ENCODE results near the gene ZSCAN16. TPM values are rescaled to one million over a fixed set of nuclear protein-coding genes. Genes with fewer than 3 reads are reported as not detected.
A peak's percentile ranks its signal among the peaks of the same experiment; 100 is the strongest.
"Not testable (repeated sequence)": the region's sequence is repeated elsewhere in the genome, so short reads cannot be mapped to it uniquely, and the experiment has no call there.

ZSCAN16 gene
- 1 to 10 TPM; 4.4 to 5.0 TPM for total RNA-seq
- 1 to 10 TPM; 4.5 to 7.3 TPM for polyA plus RNA-seq
- long read RNA-seq, donor 1, transcript ZSCAN16-201 (4 exons, 1,328 nt) = major isoform, 15 of 25 reads
- long read RNA-seq, donor 1, partial matches to known transcripts = 1 of 25 reads
- long read RNA-seq, donor 1, other reads (novel, unspliced or antisense) = 9 of 25 reads
- long read RNA-seq, donor 2, partial matches to known transcripts = 0 of 1 reads
- long read RNA-seq, donor 2, other reads (novel, unspliced or antisense) = 0 of 1 reads

DNA sequence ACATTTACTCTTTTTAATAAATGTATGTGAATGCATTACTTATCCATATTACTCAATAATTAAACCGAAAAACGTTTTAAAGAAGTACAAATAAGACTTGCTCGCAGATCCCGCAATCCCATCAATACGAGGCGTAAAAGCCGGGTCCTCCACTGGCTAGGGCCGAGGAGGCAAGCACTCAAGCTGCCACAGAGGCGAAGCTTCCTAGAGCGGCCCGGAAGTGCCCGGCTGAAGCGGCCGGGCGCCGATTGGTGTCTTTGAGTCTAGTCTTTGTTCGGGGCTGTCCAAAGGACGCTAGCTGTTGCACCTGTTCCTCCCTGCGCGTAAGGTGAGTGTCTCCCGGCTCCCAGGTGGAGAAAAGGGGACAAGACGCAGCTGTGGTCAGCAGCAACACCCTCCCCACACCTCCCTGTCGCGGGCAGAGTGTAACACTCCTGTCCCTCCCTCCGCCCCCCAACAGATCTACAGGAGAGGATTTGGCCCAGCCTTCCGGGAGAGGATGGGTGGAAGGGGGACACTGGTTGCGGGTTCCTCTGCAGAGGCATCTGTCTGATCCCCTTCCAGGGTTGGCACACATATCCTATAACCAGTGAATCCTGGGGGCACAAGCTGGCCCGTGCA lies at the start of gene ZSCAN16:
Gene ZSCAN16 (plus strand): TSS at position 260 of the 621 bp plus-strand sequence. CDS start 835 bp downstream, outside the sequence.
- H3K27ac ChIP-seq (ENCODE audit: low read depth in 1 of 2, low read length in 2 of 2) = peak within 1 kb of the TSS in 1 of 2 donors; percentile 55
- ATAC-seq (ENCODE audit: low FRiP score) = peak; percentile 95

DNA sequence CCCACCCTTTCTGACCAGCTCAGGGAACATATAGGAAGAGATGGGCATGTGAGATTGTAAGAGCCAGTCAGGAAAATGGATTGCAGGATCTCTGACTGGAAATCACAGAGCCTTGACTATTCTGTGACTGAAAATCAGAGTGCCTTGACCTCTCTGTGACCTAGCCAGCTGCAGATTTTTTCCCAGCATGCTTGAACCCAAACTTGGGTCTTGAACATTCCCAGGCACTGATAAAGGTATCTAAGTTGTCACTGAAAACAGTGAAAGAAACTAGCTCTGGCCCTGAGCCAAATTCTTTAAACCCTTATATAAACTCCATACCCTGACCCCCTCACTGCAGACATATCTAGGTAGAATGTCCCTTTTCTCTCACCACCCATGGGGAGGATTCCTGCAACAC lies 46.4 kb upstream of the ZSCAN16 start:
- no peak for ATAC-seq (ENCODE audit: low FRiP score)
- no peaks in the 10 kb centered on the region for H3K27me3 ChIP-seq (ENCODE audit: control insufficient read depth in 1 of 2, insufficient read depth in 2 of 2, low read length in 1 of 2)
- H3K4me1 ChIP-seq (ENCODE audit: control insufficient read depth in 1 of 2, insufficient read depth in 2 of 2, low read length in 2 of 2) = peaks cover 0 to 2% of the 10 kb centered on the region in 2 donors
- intact Hi-C loops (cut with DNase I) = no loop called here
- H3K9me3 ChIP-seq (ENCODE audit: control insufficient read depth, low read length) = no peaks in the 10 kb centered on the region
- no peak overlapping the region for H3K27ac ChIP-seq (ENCODE audit: low read depth in 1 of 2, low read length in 2 of 2)
- H3K36me3 ChIP-seq (ENCODE audit: control insufficient read depth in 1 of 2, insufficient read depth in 2 of 2, low read length in 1 of 2) = no peaks in the 10 kb centered on the region
- no peak for DNase-seq
- H3K4me3 ChIP-seq (ENCODE audit: low read length in 2 of 2) = no peak overlapping the region

More for the DNA sequence above, at the start of gene ZSCAN16:
- peaks cover under 1 to 4% of the 10 kb centered on the region in 2 donors for H3K36me3 ChIP-seq (ENCODE audit: control insufficient read depth in 1 of 2, insufficient read depth in 2 of 2, low read length in 1 of 2)
- peak; percentile 85 to 94 for DNase-seq
- H3K9me3 ChIP-seq (ENCODE audit: control insufficient read depth, low read length) = no peaks in the 10 kb centered on the region
- H3K4me1 ChIP-seq (ENCODE audit: control insufficient read depth in 1 of 2, insufficient read depth in 2 of 2, low read length in 2 of 2) = no peaks in the 10 kb centered on the region
- no peaks in the 10 kb centered on the region for H3K27me3 ChIP-seq (ENCODE audit: control insufficient read depth in 1 of 2, insufficient read depth in 2 of 2, low read length in 1 of 2)
- intact Hi-C loops (cut with DNase I) = loop anchor here in 1 of 2 donors (5.0 kb wide), 1 partner anchor 42 kb away; the partner anchor contains the start of gene ZNF165
- 0 to 1% methylated on average over 28 of the region's 28 CpGs for WGBS, 2 donors
- H3K4me3 ChIP-seq (ENCODE audit: low read length in 2 of 2) = peak within 1 kb of the TSS; percentile 33 to 65

DNA sequence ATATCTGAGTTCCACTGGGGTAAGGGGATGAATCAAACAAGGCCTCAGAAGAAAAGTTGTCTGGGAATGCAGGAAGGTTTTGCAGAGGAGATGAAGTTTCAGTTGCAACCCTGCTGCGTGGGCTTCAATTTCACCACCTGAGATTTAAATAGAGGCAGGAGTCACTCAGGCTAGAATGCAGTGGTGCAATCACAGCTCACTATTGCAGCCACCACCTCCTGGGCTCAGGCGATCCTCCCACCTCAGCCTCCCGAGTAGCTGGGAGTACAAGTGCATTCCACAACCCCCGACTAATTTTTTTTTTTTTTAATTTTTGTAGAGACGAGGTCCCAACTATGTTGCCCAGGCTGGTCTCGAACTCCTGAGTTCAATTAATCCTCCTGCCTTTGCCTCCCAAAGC lies 45.6 kb upstream of the ZSCAN16 start:
- Histone ChIP-seq H3K9me3 (ENCODE audit: control insufficient read depth, low read length) (no peaks in the 10 kb centered on the region), H3K27me3 (ENCODE audit: control insufficient read depth in 1 of 2, insufficient read depth in 2 of 2, low read length in 1 of 2) (no peaks in the 10 kb centered on the region), H3K36me3 (ENCODE audit: control insufficient read depth in 1 of 2, insufficient read depth in 2 of 2, low read length in 1 of 2) (no peaks in the 10 kb centered on the region), H3K4me3 (ENCODE audit: low read length in 2 of 2) (no peak overlapping the region), H3K4me1 (ENCODE audit: control insufficient read depth in 1 of 2, insufficient read depth in 2 of 2, low read length in 2 of 2) (peaks cover 0 to 2% of the 10 kb centered on the region in 2 donors), H3K27ac (ENCODE audit: low read depth in 1 of 2, low read length in 2 of 2) (no peak overlapping the region)
- intact Hi-C loops (cut with DNase I) = no loop called here
- no peak for ATAC-seq (ENCODE audit: low FRiP score)
- 65 to 72% methylated on average over 6 of the region's 6 CpGs for WGBS, 2 donors
- DNase-seq = no peak

DNA sequence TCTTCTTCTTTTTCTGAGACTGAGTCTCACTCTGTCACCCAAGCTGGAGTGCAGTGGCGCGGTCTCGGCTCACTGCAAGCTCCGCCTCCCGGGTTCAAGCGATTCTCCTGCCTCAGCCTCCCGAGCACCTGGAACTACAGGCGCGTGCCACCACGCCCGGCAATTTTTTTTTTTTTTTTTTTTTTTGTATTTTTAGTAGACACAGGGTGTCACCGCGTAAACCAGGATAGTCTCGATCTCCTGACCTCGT lies 44.1 kb upstream of the ZSCAN16 start, which contains the start of gene ZNF165:
Gene ZNF165 (plus strand): TSS at position 188 of the 250 bp plus-strand sequence. CDS start 4,913 bp downstream, outside the sequence.
- WGBS, 2 donors = 1 to 5% methylated on average over 15 of the region's 15 CpGs
- not testable (repeated sequence) for H3K4me1 ChIP-seq (ENCODE audit: control insufficient read depth in 1 of 2, insufficient read depth in 2 of 2, low read length in 2 of 2); H3K27me3 ChIP-seq (ENCODE audit: control insufficient read depth in 1 of 2, insufficient read depth in 2 of 2, low read length in 1 of 2); ATAC-seq (ENCODE audit: low FRiP score); H3K9me3 ChIP-seq (ENCODE audit: control insufficient read depth, low read length); H3K36me3 ChIP-seq (ENCODE audit: control insufficient read depth in 1 of 2, insufficient read depth in 2 of 2, low read length in 1 of 2); DNase-seq
- Histone ChIP-seq H3K4me3 (ENCODE audit: low read length in 2 of 2) (peak within 1 kb of the TSS; percentile 64 to 71), H3K27ac (ENCODE audit: low read depth in 1 of 2, low read length in 2 of 2) (peak within 1 kb of the TSS in 1 of 2 donors; percentile 29)
- intact Hi-C loops (cut with DNase I) = loop anchor here (5.0 to 10.0 kb wide), 3 partner anchors 42 to 144 kb away; partner anchors contain the start of genes ZSCAN16 (in 1 of the 2) and ZSCAN9 (in 1 of the 2)

DNA sequence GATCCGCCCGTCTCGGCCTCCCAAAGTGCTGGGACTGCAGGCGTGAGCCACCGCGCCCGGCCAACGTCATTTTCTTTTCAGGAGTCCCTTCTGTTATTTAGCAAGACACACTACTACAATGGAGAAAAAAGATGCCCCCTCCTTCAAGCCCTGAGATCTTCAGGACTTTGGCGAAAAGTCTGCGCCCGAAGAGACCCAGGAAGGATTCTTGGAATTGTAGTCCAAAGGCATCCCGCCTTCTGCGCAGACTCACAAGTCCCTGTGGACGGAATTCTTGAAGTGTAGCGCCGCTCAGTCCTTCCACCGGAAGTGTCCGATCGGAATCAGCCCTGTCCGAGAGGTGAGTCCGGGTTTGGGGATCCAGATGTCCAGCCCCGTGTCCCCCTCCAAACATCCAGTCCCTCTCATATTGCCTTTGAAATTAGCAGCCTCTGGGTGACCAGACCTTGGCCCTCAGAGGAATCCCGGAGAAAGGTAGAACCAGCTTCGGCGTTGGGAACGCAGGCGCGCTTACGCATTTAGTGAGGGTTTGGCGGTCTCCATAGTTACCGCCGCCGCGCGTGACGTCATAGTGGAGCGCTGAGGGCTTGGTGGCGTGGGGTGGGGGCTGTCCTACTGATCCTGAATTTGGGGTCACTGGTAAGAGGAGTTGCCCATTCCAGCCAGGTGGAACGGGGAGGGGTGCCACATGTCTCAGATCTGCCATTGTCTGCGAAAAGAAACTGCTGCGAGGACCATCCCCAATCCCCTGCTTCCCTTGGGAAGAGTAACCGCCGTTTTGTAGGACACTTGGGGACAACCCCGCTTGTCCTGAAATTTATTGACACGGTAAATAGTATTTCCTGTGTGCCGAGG lies 43.6 kb upstream of the ZSCAN16 start:
- DNase-seq = peak; percentile 96
- Histone ChIP-seq H3K9me3 (ENCODE audit: control insufficient read depth, low read length) (no peaks in the 10 kb centered on the region), H3K27ac (ENCODE audit: low read depth in 1 of 2, low read length in 2 of 2) (peak overlapping the region in 1 of 2 donors; percentile 29), H3K4me3 (ENCODE audit: low read length in 2 of 2) (peak overlapping the region; percentile 64 to 71), H3K27me3 (ENCODE audit: control insufficient read depth in 1 of 2, insufficient read depth in 2 of 2, low read length in 1 of 2) (no peaks in the 10 kb centered on the region), H3K4me1 (ENCODE audit: control insufficient read depth in 1 of 2, insufficient read depth in 2 of 2, low read length in 2 of 2) (peaks cover 0 to 2% of the 10 kb centered on the region in 2 donors), H3K36me3 (ENCODE audit: control insufficient read depth in 1 of 2, insufficient read depth in 2 of 2, low read length in 1 of 2) (peaks cover 0 to 2% of the 10 kb centered on the region in 2 donors)
- intact Hi-C loops (cut with DNase I) = loop anchor here (5.0 to 10.0 kb wide), 3 partner anchors 41 to 144 kb away; partner anchors contain the start of genes ZSCAN16 (in 1 of the 2) and ZSCAN9 (in 1 of the 2)
- WGBS, 2 donors = 1% methylated on average over 46 of the region's 46 CpGs
- peak; percentile 99 for ATAC-seq (ENCODE audit: low FRiP score)

DNA sequence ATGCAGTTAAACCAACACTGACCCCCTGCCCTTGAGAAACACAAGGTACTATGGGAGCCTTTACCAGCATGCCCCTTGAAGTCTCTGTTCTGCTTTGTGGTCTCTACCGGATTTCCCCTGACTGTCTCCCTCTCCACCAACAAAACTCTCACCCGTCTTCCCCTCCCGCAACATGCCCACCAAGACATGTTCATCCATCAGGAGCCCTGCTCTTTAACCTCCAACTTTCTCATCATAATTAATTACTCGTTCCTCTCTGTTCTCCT lies 43.0 kb upstream of the ZSCAN16 start:
- Histone ChIP-seq H3K27ac (ENCODE audit: low read depth in 1 of 2, low read length in 2 of 2) (no peak overlapping the region), H3K36me3 (ENCODE audit: control insufficient read depth in 1 of 2, insufficient read depth in 2 of 2, low read length in 1 of 2) (peaks cover 0 to 2% of the 10 kb centered on the region in 2 donors), H3K4me3 (ENCODE audit: low read length in 2 of 2) (peak overlapping the region; percentile 58 to 64), H3K4me1 (ENCODE audit: control insufficient read depth in 1 of 2, insufficient read depth in 2 of 2, low read length in 2 of 2) (peaks cover 0 to 2% of the 10 kb centered on the region in 2 donors), H3K9me3 (ENCODE audit: control insufficient read depth, low read length) (no peaks in the 10 kb centered on the region), H3K27me3 (ENCODE audit: control insufficient read depth in 1 of 2, insufficient read depth in 2 of 2, low read length in 1 of 2) (no peaks in the 10 kb centered on the region)
- ATAC-seq (ENCODE audit: low FRiP score) (no peak), DNase-seq (no peak)
- WGBS, 2 donors = 17 to 18% methylated on average over 4 of the region's 4 CpGs
- intact Hi-C loops (cut with DNase I) = loop anchor here (5.0 to 10.0 kb wide), 3 partner anchors 41 to 143 kb away; partner anchors contain the start of genes ZSCAN16 (in 1 of the 2) and ZSCAN9 (in 1 of the 2)

DNA sequence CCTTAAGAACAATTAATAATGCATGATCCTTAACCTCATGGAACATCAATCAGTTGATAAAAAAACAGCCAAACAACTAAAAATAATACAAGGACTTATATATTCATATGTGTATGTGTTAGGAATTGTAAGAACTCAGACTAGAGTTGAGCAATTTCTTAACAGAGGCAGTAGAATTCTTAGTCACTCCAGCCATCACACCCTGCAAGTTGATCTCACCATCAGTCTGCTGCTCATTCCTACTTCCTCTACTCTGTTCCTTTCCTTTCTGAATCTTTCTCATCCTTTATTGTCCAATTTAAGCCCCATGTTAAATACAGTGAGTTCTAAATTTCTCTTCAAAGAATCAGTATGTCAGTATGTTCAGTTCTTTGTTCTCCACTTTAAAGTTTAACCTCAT lies 41.5 kb upstream of the ZSCAN16 start:
- peaks cover 0 to 2% of the 10 kb centered on the region in 2 donors for H3K4me1 ChIP-seq (ENCODE audit: control insufficient read depth in 1 of 2, insufficient read depth in 2 of 2, low read length in 2 of 2)
- H3K27me3 ChIP-seq (ENCODE audit: control insufficient read depth in 1 of 2, insufficient read depth in 2 of 2, low read length in 1 of 2) = no peaks in the 10 kb centered on the region
- DNase-seq (no peak), ATAC-seq (ENCODE audit: low FRiP score) (no peak)
- H3K9me3 ChIP-seq (ENCODE audit: control insufficient read depth, low read length) = no peaks in the 10 kb centered on the region
- intact Hi-C loops (cut with DNase I) = loop anchor here (5.0 to 10.0 kb wide), 3 partner anchors 39 to 142 kb away; partner anchors contain the start of genes ZSCAN16 (in 1 of the 2) and ZSCAN9 (in 1 of the 2)
- H3K36me3 ChIP-seq (ENCODE audit: control insufficient read depth in 1 of 2, insufficient read depth in 2 of 2, low read length in 1 of 2) = peaks cover 0 to 2% of the 10 kb centered on the region in 2 donors
- H3K4me3 ChIP-seq (ENCODE audit: low read length in 2 of 2) = no peak overlapping the region
- H3K27ac ChIP-seq (ENCODE audit: low read depth in 1 of 2, low read length in 2 of 2) = no peak overlapping the region

DNA sequence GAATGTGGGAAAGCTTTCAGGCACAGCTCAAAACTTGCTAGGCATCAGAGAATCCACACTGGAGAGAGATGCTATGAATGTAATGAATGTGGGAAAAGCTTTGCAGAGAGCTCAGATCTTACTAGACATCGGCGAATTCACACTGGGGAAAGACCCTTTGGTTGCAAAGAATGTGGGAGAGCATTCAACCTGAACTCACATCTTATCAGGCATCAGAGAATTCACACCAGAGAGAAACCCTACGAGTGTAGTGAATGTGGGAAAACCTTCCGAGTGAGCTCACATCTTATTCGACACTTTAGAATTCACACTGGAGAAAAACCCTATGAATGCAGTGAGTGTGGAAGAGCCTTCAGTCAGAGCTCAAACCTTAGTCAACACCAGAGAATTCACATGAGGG lies 35.4 kb upstream of the ZSCAN16 start:
- no peak overlapping the region for H3K4me3 ChIP-seq (ENCODE audit: low read length in 2 of 2)
- no peak for DNase-seq
- peaks cover 7% of the 10 kb centered on the region for H3K9me3 ChIP-seq (ENCODE audit: control insufficient read depth, low read length)
- intact Hi-C loops (cut with DNase I) = loop anchor here in 1 of 2 donors (10.0 kb wide), 1 partner anchor 136 kb away; the partner anchor contains the start of gene ZSCAN9
- 92 to 96% methylated on average over 5 of the region's 5 CpGs for WGBS, 2 donors
- no peaks in the 10 kb centered on the region for H3K27me3 ChIP-seq (ENCODE audit: control insufficient read depth in 1 of 2, insufficient read depth in 2 of 2, low read length in 1 of 2)
- ATAC-seq (ENCODE audit: low FRiP score) = no peak
- H3K27ac ChIP-seq (ENCODE audit: low read depth in 1 of 2, low read length in 2 of 2) = no peak overlapping the region
- no peaks in the 10 kb centered on the region for H3K4me1 ChIP-seq (ENCODE audit: control insufficient read depth in 1 of 2, insufficient read depth in 2 of 2, low read length in 2 of 2)
- peaks cover 0 to 2% of the 10 kb centered on the region in 2 donors for H3K36me3 ChIP-seq (ENCODE audit: control insufficient read depth in 1 of 2, insufficient read depth in 2 of 2, low read length in 1 of 2)

Measured in aorta (tissue), 5 donors.